HG03280 (cell line): ENCODE data around the gene CALM1.

ENCODE experiments used
- ATAC-seq: cut with Tn5 transposase; IDR thresholded peaks from one replicate; pipeline ENCODE4 v1.9.1; 2021; ENCODE audit warnings: mild to moderate bottlenecking, moderate library complexity; ENCODE audit not compliant: unreplicated experiment

Gene CALM1

GRCh38 chr14:90440021-90440451, 43.2 kb downstream of the CALM1 start:
- no peak for ATAC-seq

GRCh38 chr14:90440592-90440991, 43.8 kb downstream of the CALM1 start:
- no peak for ATAC-seq

- no peak for ATAC-seq
These were observed 45.6 kb downstream of the CALM1 start for GRCh38 chr14:90442388-90442787.

GRCh38 chr14:90443161-90444076, 46.6 kb downstream of the CALM1 start:
- no peak for ATAC-seq

- no peak for ATAC-seq
These were observed 47.4 kb downstream of the CALM1 start for GRCh38 chr14:90444077-90444696.

- no peak for ATAC-seq
These were observed 48.2 kb downstream of the CALM1 start for GRCh38 chr14:90445011-90445410.

- no peak for ATAC-seq
These were observed 49.6 kb downstream of the CALM1 start for GRCh38 chr14:90446405-90446804.

GRCh38 chr14:90447720-90448497, 51.1 kb downstream of the CALM1 start:
- ATAC-seq: no peak

GRCh38 chr14:90449411-90449810, 52.6 kb downstream of the CALM1 start:
- ATAC-seq: no peak

- ATAC-seq: no peak
These were observed 53.3 kb downstream of the CALM1 start for GRCh38 chr14:90450151-90450550.

GRCh38 chr14:90450667-90451066, 53.8 kb downstream of the CALM1 start:
- ATAC-seq: no peak

- no peak for ATAC-seq
These were observed 54.6 kb downstream of the CALM1 start for GRCh38 chr14:90451443-90451842.

GRCh38 chr14:90451961-90452360, 55.1 kb downstream of the CALM1 start:
- no peak for ATAC-seq

GRCh38 chr14:90452366-90452765, 55.5 kb downstream of the CALM1 start:
- no peak for ATAC-seq

- no peak for ATAC-seq
These were observed 56.6 kb downstream of the CALM1 start for GRCh38 chr14:90453401-90453951.

- no peak for ATAC-seq
These were observed 57.5 kb downstream of the CALM1 start for GRCh38 chr14:90454041-90455000.

- no peak for ATAC-seq
These were observed 58.3 kb downstream of the CALM1 start for GRCh38 chr14:90455100-90455571.

GRCh38 chr14:90456551-90456950, 59.7 kb downstream of the CALM1 start:
- no peak for ATAC-seq

GRCh38 chr14:90457186-90457585, 60.4 kb downstream of the CALM1 start:
- no peak for ATAC-seq
